ENCODE data around the gene IRAK1.
A peak's percentile ranks its signal among the peaks of the same experiment; 100 is the strongest.

The IRAK1 gene

DNA sequence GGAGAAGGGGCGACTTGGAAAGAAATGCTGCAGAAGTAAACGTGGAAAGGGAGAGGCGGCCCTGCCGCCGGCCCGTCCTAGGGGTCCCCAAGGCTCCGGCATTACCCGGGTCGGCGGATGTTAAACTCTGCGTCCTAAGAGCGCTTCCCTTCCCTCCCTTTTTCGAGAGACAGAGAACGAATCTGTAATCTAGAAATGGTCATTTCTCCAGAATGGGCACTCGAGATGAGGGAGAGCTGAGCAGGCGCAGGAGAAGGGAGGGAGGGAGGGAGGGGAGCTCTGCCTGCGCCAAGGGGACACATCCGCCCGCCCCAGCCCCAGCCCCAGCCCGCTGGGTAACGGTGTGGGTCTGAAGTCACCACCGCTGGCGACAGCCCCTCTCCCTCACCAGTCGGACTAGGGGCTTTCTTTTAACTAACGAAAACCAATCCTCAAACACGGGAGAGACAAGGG, 49.8 kb downstream of the IRAK1 start:
- peak; percentile 71 for DNase-seq

DNA sequence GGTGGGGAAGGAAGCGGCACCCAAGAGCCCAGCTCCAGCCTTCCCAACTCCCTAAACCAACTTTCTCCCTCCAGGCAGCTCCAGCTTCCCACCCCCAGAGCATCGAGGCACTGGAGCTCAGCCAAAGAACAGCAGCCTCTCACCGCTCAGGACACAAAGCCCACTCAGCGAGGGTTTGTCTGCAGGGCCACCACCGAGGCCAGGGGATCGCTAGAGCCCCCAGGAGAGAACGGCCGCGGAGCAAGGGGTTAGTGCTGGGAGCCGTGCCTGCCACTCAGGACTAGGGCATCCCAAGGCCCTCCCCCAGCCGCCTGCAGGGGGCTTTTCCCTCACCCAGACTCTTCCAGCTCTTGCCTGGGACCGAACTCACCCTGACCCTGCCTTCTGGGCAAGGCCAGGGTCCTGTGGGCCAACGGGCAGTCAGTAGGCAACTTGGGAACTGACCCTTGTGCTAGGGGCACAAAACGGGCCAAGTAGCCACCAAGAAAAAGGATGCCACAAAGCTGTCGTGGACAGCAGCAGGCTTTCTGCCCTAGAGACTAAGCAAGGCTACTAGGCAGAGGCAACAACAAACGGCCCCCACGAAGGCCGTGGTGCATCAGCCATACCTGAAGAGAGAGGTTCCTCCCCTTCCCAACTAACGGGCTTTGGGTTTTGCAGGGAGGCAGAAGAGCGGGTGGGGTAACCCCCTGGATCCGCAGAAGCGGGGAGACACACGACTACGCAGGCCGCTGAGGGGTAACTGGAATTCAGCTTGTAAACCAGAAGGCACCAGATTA, 50.4 kb downstream of the IRAK1 start:
- DNase-seq = no peak

DNA sequence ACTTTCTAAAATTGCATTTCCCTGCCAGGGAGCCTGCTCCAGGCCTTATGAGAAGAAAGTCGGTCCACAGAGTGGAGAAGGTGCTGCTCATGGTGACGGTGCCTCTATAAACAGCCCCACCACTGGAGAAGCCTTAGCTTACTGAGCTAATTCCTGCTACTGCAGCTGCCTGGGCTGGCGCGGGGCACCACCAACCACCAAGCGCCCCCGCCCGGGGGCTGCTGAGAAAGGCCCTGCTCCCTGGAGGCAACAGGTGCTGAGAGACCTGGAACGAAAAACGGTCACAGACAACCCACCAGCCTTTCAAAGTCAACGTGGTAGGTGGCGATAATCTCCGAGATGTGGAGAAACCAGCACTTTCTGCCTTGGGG, 51.0 kb downstream of the IRAK1 start:
- peak; percentile 80 for DNase-seq

DNA sequence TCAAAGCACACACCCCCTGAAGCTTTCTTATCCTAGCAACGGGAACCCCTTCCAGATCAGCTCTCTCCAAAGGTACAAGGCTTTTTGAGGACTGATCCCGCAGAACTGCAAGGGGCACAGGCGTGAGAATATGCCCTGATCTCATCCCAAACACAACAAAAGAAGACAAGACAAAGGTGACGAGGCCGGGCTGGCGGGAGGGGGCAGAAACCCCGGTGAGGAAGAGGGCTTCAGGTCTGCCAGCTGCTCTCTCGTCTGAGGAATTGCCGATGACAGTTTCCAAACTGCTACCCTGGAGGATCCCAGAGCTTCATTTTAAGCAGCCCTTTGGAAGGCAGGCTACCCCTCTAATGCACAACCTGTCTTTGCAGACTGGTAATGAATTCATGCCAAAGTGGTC, 51.4 kb downstream of the IRAK1 start:
- DNase-seq = no peak

DNA sequence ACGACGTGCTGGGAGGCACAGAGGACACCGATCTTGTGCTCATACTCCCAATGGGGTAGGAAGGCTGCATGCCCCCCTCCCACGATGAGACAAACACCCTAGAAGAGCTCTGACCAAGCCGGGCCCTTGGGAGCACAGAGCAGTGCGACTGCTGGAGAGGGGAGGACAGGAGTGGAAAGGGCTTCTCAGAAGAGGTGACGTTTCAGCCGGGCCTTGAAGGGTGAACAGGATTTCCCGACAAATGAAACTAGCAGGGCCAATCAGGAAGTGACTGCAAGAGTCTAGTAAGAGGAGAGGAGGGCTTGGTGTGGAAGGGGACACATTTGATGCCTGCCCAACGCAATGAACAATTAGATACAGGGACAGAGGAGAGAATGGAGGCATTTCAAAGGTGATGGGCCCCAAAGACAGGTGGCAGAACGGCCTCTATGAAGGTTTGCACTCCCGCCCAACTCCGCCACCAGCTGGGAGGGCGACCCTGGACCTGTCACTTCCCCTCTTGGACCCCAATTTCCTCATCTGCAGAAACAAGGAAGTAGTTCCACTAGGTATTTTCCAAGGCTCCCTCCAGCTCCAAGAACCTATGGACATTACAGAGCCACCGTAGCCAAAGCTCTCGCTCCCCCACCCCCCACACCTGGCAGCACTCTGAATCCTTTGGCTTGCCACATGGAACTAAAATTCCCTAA, 52.0 kb downstream of the IRAK1 start:
- peak; percentile 71 for DNase-seq

DNA sequence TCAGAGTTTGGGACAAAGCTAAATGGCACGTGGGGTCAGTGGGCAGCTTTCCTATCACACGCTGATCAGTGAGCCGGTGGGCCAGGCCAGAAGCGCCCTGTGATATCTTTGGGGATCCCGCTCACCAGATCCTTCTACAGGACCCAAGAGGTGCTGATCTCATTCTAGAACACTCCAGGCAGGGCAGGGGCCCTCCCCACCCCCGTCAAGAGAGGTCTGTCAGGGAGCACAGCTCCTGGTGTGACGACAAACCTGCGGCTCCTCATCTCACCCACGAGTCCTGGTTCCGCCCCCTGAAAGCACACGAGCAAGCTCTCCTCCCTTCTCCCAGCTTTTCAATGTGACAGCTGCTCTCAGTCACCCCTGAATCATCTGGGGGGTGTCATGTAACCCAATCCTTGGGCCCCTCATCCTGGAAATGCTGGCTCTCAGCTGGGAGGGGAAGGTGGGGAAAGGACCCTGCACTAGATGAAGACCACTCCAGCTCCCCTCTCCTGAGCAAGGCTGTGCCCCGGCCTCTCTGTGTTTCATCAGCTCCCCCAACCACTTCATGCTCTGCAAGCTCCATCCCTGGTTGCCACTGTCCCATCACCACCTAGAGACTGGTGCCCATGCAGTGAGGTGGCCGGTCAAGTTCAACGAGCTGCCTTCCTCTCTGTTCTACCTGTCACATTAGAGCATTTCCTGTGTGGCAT, 52.7 kb downstream of the IRAK1 start:
- DNase-seq = peak; percentile 80

DNA sequence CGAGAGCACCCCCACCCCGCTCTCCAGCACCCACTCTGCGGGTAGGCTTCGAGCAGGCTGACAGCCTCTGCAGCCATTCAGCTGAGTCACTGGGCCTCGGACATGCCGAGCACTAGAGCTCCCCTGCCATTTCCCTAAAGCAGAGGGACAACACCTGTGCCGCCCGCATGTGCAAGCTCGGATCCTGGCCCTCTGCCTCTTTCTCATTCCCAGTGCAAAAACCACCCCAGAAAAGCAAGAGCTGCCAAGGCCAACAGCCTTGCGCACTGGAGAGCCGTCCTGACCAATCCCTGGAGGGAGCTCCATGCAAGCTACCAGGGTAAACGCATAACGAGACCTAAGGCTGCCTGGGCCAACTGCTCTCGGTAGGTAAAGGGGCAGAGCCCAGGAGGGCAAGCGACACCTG, 53.4 kb downstream of the IRAK1 start:
- no peak for DNase-seq

DNA sequence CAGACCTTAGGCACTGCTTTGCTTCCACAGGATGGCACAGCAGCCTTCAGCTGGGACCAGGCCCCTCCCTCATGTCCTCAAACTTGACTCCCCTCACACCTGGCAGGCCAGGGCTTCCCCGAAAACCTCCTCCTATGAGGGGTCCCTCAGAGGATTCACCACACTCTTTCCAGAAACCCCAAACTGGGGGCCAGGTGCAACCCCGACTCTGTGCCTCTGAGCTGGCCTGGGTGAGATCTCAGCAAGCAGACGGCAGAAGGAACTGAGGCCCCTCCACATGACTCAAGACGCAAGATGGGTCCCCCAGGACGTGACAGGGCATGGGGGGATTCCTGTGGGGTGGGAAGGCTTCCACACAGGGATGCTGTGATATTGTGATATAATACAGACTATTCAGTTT, 54.3 kb downstream of the IRAK1 start:
- no peak for DNase-seq

DNA sequence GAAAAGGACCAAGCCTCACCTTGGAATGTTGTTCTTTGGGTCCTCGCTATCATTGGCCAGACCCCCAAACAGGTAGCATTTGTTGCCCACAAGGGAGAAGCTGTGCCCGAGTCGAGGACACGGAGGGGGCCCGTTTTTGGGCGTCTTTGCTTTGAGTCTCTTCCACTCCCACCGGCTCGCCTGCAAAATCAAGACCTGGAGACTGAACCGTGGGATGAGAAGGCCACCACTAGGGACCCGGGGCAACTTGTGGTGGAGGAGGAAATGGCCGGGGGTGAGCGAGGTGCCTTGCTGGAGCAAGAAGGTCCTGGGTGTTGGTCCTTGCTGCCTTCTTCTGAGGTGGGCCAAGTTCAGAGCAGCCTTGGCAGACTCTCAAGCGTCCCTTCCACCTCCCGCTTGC, 55.6 kb downstream of the IRAK1 start:
- no peak for DNase-seq

DNA sequence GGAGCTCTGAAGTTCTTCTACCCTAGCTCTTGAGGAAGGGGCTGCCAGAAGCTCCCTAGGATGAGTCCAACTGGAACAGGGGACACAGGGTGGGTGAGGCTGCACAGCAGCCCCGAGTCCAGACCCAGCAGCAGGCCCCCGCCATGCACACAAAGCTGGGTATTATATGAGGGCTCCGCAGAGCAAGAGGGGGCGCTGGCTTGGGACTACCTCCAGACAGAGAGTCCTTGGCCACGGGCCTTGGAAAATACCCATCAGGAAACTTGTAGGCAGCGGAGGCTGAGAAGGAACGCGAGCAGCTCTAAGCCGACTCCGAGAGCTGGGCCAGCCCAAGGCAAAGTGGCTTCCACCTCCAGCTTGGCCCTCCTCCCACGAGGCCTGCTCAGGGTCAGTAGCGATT, 56.2 kb downstream of the IRAK1 start:
- DNase-seq = no peak

DNA sequence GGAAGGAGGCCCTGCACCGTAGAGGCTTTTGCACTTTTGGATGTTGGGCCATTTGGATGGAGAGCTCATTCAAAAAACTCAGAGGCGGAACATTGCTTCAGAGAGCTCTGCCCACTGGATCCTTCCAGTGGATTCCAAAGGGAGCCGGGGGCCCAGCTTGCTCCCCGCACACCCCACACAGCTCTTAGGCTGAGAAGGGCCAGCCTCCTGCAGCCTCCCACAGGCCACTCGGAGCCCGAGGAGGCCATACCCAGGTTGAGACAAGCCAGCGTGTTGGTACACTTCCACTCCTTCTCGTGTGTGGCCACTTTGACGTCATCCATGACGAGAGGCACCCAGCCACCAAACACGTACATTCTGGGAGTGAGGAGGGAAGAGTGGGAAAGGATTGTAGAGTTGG, 58.4 kb downstream of the IRAK1 start:
- no peak for DNase-seq

DNA sequence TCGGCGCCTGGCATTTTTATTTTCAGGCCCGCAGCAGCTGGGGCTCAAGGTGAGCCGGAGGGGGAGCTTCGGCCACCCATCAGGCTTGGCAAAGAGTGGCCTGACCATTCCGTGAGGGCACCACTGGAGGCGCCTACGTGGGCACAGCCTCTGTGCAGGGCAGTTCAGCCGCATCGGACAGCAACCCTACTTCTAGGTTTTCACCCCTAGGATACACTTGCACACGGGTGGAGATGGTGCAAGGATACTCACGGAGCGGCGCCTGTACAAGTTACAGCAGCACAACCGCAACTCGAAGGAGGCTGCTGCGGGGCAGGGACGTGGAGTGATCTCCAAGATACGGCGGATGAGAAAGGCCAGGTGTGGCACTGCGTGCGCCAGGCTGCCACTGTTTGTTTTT, 58.9 kb downstream of the IRAK1 start:
- no peak for DNase-seq

Data from activated effector memory CD4-positive, alpha-beta T cell treated with anti-CD3 and anti-CD28 coated beads, Interleukin-2, amount 50 U/mL, for 16 hours (primary cell).